ENCODE results near the gene IL5RA. TPM values are rescaled to one million over a fixed set of nuclear protein-coding genes. Genes with fewer than 3 reads are reported as not detected.

Gene IL5RA
- total and polyA plus RNA-seq, 3 experiments from 2014 or later = 0.16 to 0.73 (median 0.70) TPM

DNA sequence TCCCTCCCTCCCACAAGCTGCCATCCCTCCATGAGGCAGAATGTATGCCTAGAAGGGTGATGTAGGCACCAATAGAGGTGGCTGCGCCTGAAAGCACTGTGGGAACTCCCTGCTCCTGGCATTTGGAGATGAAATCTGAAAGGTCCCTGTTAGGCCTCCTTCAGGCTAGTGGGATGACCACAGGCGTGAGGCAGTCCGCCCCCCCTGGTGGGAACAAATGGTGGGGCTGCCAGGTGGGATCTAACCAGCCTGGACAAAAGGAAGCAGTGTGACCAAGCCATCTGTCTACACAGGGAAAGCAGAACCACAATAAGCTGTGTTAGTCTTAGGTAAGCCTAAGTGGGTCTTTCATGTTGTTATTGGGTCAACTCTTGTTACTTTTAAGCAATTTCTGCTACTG, 25.3 kb downstream of the IL5RA start:
- H3K27me3 Mint-ChIP-seq = peaks cover 1 to 6% of the 10 kb centered on the region in 2 donors
- Histone ChIP-seq H3K27me3 (ENCODE audit: insufficient read depth, low read length, poor library complexity, severe bottlenecking) (no peaks in the 10 kb centered on the region), H3K36me3 (ENCODE audit: insufficient read depth, low read length) (no peaks in the 10 kb centered on the region), H3K27ac (ENCODE audit: low read depth, low read length) (no peak overlapping the region), H3K9me3 (ENCODE audit: low read length) (no peaks in the 10 kb centered on the region), H3K4me1 (ENCODE audit: insufficient read depth, low read length) (no peaks in the 10 kb centered on the region), H3K4me3 (ENCODE audit: low read length) (no peak overlapping the region)
- no peaks in the 10 kb centered on the region for H3K36me3 Mint-ChIP-seq
- no peaks in the 10 kb centered on the region for H3K4me1 Mint-ChIP-seq
- no peaks in the 10 kb centered on the region for H3K9me3 Mint-ChIP-seq
- POLR2A ChIA-PET = no interaction called here
- CTCF ChIA-PET = no interaction called here
- no peak for DNase-seq
- H3K27ac Mint-ChIP-seq = no peak overlapping the region
- H3K4me3 Mint-ChIP-seq = no peak overlapping the region

DNA sequence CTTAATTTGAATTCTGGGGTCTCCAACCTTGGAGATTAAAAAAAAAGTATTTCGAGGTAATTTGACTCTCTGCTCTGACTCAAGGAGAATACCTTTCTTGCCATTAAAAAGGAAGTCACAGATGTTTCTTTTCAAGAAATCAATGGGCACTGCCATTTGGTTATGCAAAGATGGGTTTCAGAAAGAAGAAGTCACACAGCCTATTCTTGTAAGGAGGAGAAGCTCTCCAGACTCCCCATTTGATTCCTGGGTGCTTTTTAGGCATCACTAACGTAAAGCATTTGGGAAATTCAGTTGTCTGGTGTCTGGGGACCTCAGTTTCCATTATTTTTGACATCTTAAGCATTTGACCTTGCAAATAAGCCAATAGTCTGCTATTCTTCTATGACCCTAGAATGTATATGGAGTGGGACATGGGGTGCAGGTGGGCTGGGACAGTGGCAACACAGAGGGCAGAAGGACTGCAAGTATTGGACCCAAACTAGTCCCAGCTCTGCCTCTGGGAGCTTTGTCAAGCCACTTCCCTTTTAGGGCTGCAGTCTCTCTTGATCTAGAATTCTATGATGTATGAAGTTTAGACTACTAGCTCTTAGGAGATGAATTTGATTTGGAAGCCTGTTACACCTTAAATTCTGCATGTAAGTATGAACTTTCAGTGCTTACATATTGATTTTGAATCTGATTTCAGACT, 27.8 kb downstream of the IL5RA start:
- no peak overlapping the region for H3K4me3 ChIP-seq (ENCODE audit: low read length)
- H3K9me3 Mint-ChIP-seq = no peaks in the 10 kb centered on the region
- no peak overlapping the region for H3K27ac ChIP-seq (ENCODE audit: low read depth, low read length)
- no peaks in the 10 kb centered on the region for H3K4me1 Mint-ChIP-seq
- no peaks in the 10 kb centered on the region for H3K36me3 Mint-ChIP-seq
- peak overlapping the region in 1 of 8 donors; percentile 42 for H3K27ac Mint-ChIP-seq
- no peak for DNase-seq
- ChIA-PET CTCF (no interaction called here), POLR2A (no interaction called here)
- peaks cover 3 to 13% of the 10 kb centered on the region in 2 donors for H3K27me3 Mint-ChIP-seq
- H3K9me3 ChIP-seq (ENCODE audit: low read length) = no peaks in the 10 kb centered on the region
- no peak overlapping the region for H3K4me3 Mint-ChIP-seq
- no peaks in the 10 kb centered on the region for H3K27me3 ChIP-seq (ENCODE audit: insufficient read depth, low read length, poor library complexity, severe bottlenecking)
- H3K36me3 ChIP-seq (ENCODE audit: insufficient read depth, low read length) = no peaks in the 10 kb centered on the region
- H3K4me1 ChIP-seq (ENCODE audit: insufficient read depth, low read length) = no peaks in the 10 kb centered on the region

DNA sequence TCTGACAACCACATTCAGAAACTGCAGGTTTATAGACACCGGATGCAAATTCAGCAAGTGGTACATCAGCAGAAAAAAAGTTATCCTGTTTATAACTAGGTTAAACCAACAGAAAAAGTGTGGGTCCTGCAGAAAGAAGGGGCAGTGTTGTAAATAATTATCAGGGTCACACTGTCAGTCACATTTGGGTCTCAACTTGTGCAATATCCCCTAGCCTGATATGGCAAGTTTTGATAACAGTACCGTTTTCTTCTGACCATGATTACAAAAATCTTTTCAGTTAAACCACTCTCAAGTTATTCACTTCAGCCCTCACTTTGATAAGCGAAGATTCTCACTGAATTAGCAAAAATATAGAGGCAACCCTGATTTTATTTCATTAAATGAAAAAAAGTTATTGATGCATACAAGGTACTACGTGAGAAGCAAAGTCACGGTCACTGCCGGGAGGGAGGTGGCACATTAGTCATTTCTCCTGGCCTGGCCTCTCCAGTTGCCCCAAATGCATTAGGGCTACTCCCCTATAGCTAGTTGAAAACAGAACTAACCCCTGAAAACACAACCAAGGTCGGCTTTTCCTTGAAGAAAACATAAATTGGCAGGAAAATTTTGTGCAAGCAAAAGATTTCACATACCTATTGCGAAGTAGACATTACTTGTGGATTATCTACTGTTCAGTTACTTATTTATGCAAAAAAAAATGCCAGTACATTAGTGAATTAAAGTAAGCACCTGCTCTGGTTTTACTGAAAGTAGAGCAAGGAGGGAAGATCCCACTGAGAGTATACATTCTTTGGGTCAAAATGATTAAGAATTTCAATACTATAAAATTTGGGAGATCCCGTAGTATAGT, 28.6 kb downstream of the IL5RA start:
- Histone ChIP-seq H3K4me1 (ENCODE audit: insufficient read depth, low read length) (no peaks in the 10 kb centered on the region), H3K36me3 (ENCODE audit: insufficient read depth, low read length) (no peaks in the 10 kb centered on the region), H3K9me3 (ENCODE audit: low read length) (no peaks in the 10 kb centered on the region), H3K27me3 (ENCODE audit: insufficient read depth, low read length, poor library complexity, severe bottlenecking) (no peaks in the 10 kb centered on the region), H3K27ac (ENCODE audit: low read depth, low read length) (no peak overlapping the region), H3K4me3 (ENCODE audit: low read length) (no peak overlapping the region)
- Mint-ChIP-seq H3K4me3 (no peak overlapping the region), H3K27ac (no peak overlapping the region), H3K9me3 (no peaks in the 10 kb centered on the region), H3K4me1 (no peaks in the 10 kb centered on the region), H3K27me3 (peaks cover 3 to 13% of the 10 kb centered on the region in 2 donors), H3K36me3 (no peaks in the 10 kb centered on the region)
- ChIA-PET POLR2A (no interaction called here), CTCF (no interaction called here)
- no peak for DNase-seq

DNA sequence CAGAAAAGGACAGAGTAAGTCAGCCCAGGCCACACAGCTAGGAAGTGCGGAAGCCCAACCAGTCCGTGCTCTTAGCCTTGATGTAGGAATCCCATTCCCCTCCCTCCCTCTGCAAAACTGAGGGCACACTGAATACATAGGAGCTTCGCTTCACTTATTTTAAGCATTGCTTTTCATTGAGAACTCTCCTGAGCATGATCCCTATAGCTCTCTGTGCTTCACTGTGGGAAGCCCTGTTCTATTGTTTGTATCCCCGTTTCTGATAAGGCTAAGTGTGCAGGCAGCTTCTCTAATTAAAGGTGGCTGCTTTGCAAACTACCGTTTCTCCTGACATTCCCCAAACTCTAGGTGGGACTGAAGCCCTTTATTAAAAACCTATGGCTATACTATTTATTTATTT, 29.9 kb downstream of the IL5RA start:
- ChIA-PET POLR2A (no interaction called here), CTCF (no interaction called here)
- H3K27me3 ChIP-seq (ENCODE audit: insufficient read depth, low read length, poor library complexity, severe bottlenecking) = no peaks in the 10 kb centered on the region
- H3K9me3 ChIP-seq (ENCODE audit: low read length) = no peaks in the 10 kb centered on the region
- H3K4me3 ChIP-seq (ENCODE audit: low read length) = no peak overlapping the region
- DNase-seq = no peak
- H3K36me3 Mint-ChIP-seq = no peaks in the 10 kb centered on the region
- peak overlapping the region in 1 of 8 donors; percentile 24 for H3K27ac Mint-ChIP-seq
- no peak overlapping the region for H3K27ac ChIP-seq (ENCODE audit: low read depth, low read length)
- H3K9me3 Mint-ChIP-seq = no peaks in the 10 kb centered on the region
- H3K36me3 ChIP-seq (ENCODE audit: insufficient read depth, low read length) = no peaks in the 10 kb centered on the region
- H3K4me3 Mint-ChIP-seq = no peak overlapping the region
- peaks cover 3 to 13% of the 10 kb centered on the region in 2 donors for H3K27me3 Mint-ChIP-seq
- H3K4me1 ChIP-seq (ENCODE audit: insufficient read depth, low read length) = no peaks in the 10 kb centered on the region
- H3K4me1 Mint-ChIP-seq = no peaks in the 10 kb centered on the region

DNA sequence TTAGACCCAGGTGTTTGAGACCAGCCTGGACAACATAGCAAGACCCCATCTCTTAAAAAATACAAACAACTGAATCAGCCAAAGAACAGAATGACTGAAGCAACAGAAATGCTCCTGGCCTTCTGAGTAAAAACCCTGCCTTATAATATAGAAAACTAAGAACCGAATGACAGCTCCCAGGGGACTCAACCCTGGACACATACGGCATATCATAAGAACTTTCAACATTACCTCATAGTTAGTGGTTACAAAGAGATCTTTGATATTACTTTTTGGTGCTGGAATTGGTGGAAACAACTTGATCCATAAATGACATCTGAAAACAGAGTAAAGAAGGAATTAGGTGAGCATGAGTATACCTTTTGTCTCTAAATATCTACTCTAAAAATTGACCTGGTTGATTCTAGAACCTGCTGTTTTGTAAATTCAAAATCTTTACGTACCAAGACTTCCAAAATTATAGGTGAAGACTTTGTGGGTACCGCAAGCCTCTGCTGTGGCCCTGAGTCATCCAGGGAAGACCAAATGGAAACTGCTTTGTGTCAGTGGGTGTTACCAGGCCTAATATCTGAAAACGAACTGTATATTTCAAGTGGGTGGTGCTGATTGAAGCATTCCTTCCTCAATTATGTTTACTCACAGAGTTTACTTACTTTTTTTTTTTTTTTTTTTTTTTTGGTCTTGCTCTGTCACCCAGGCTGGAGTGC, 35.5 kb downstream of the IL5RA start:
- no peak for DNase-seq
- Mint-ChIP-seq H3K4me3 (no peak overlapping the region), H3K27ac (no peak overlapping the region), H3K36me3 (no peaks in the 10 kb centered on the region), H3K9me3 (no peaks in the 10 kb centered on the region), H3K27me3 (peaks cover 3 to 7% of the 10 kb centered on the region in 2 donors), H3K4me1 (no peaks in the 10 kb centered on the region)
- H3K27me3 ChIP-seq (ENCODE audit: insufficient read depth, low read length, poor library complexity, severe bottlenecking) = no peaks in the 10 kb centered on the region
- no peaks in the 10 kb centered on the region for H3K9me3 ChIP-seq (ENCODE audit: low read length)
- H3K27ac ChIP-seq (ENCODE audit: low read depth, low read length) = no peak overlapping the region
- ChIA-PET POLR2A (no interaction called here), CTCF (no interaction called here)
- no peaks in the 10 kb centered on the region for H3K36me3 ChIP-seq (ENCODE audit: insufficient read depth, low read length)
- no peak overlapping the region for H3K4me3 ChIP-seq (ENCODE audit: low read length)
- H3K4me1 ChIP-seq (ENCODE audit: insufficient read depth, low read length) = no peaks in the 10 kb centered on the region

DNA sequence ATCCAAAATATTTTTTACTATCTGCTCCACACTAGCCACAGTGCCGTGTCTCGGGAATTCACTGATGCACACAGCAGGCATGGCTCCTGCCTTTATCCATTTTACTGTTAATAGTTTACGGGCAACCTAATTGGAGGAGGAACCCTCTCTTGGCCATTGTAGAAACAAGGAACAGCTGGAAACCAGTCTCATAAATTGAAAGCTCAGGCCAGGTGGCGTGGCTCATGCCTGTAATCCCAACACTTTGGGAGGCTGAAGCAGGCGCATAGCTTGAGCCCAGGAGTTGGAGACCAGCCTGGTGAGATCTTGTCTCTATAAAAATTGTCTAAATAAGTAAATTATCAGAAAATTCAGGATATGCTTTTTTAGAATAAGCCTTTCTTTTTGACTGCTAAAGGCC, 39.0 kb downstream of the IL5RA start:
- CTCF ChIA-PET = no interaction called here

DNA sequence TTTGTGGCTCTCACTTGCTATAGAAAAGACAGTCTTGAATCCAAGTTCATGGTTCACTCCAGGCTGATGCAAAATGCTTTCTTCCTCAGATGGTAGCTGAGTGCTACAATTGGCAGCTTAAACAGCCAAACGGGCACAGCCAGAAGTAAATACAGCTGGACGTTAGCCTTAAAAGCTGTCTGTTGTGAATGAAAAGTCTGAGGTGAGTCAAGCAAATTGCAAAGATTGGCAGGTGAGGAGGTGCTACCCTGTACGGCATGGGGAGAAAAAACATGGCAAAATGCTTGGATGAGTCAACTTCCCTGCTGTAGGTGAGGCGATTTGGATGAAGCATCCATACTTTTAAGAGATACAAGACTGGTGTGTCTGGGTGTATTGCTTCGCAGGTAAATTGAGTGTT, 40.5 kb downstream of the IL5RA start:
- H3K27ac ChIP-seq (ENCODE audit: low read depth, low read length) = no peak overlapping the region
- ChIA-PET CTCF (no interaction called here), POLR2A (no interaction called here)
- H3K4me3 Mint-ChIP-seq = no peak overlapping the region
- H3K4me3 ChIP-seq (ENCODE audit: low read length) = no peak overlapping the region
- H3K9me3 ChIP-seq (ENCODE audit: low read length) = no peaks in the 10 kb centered on the region
- no peaks in the 10 kb centered on the region for H3K9me3 Mint-ChIP-seq
- H3K36me3 Mint-ChIP-seq = no peaks in the 10 kb centered on the region
- H3K4me1 Mint-ChIP-seq = no peaks in the 10 kb centered on the region
- no peaks in the 10 kb centered on the region for H3K4me1 ChIP-seq (ENCODE audit: insufficient read depth, low read length)
- no peaks in the 10 kb centered on the region for H3K36me3 ChIP-seq (ENCODE audit: insufficient read depth, low read length)
- DNase-seq = no peak
- no peak overlapping the region for H3K27ac Mint-ChIP-seq
- H3K27me3 ChIP-seq (ENCODE audit: insufficient read depth, low read length, poor library complexity, severe bottlenecking) = no peaks in the 10 kb centered on the region
- peaks cover 0 to 3% of the 10 kb centered on the region in 2 donors for H3K27me3 Mint-ChIP-seq

More for the DNA sequence above, 39.0 kb downstream of the IL5RA start:
- Histone ChIP-seq H3K36me3 (ENCODE audit: insufficient read depth, low read length) (no peaks in the 10 kb centered on the region), H3K27me3 (ENCODE audit: insufficient read depth, low read length, poor library complexity, severe bottlenecking) (no peaks in the 10 kb centered on the region), H3K27ac (ENCODE audit: low read depth, low read length) (no peak overlapping the region), H3K4me1 (ENCODE audit: insufficient read depth, low read length) (no peaks in the 10 kb centered on the region), H3K9me3 (ENCODE audit: low read length) (no peaks in the 10 kb centered on the region), H3K4me3 (ENCODE audit: low read length) (no peak overlapping the region)
- no peaks in the 10 kb centered on the region for H3K4me1 Mint-ChIP-seq
- H3K9me3 Mint-ChIP-seq = no peaks in the 10 kb centered on the region
- H3K4me3 Mint-ChIP-seq = no peak overlapping the region
- H3K27ac Mint-ChIP-seq = no peak overlapping the region
- POLR2A ChIA-PET = no interaction called here
- DNase-seq = no peak
- H3K27me3 Mint-ChIP-seq = peaks cover 0 to 3% of the 10 kb centered on the region in 2 donors
- H3K36me3 Mint-ChIP-seq = no peaks in the 10 kb centered on the region

DNA sequence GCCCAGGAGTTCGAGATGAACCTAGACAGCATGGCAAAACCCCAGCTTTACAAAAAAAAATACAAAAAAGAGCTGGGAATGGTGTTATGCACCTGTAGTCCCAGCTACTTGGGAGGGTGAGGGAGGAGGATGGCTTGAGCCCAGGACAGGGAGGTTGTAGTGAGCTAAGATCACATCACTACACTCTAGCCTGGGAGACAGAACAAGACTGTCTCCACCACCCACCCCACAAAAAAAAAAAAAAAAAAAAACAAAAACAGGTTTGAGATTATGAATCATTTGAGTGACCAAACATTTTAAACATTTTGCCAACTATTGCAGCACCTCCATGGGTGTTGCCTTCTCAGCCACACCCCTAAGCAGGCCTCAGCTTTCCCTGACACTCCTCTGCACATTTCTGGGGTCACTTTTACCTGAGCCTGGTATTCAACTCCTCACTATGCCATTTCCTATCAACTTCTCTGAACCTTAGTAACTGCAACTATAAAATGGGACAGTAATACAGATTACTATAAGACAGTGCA, 41.8 kb downstream of the IL5RA start:
- no peak for DNase-seq
- no peak overlapping the region for H3K27ac ChIP-seq (ENCODE audit: low read depth, low read length)
- Mint-ChIP-seq H3K9me3 (no peaks in the 10 kb centered on the region), H3K4me3 (no peak overlapping the region), H3K27ac (peak overlapping the region in 1 of 8 donors; percentile 61), H3K36me3 (no peaks in the 10 kb centered on the region), H3K27me3 (peaks cover 0 to 1% of the 10 kb centered on the region in 2 donors), H3K4me1 (no peaks in the 10 kb centered on the region)
- H3K9me3 ChIP-seq (ENCODE audit: low read length) = no peaks in the 10 kb centered on the region
- no peak overlapping the region for H3K4me3 ChIP-seq (ENCODE audit: low read length)
- ChIA-PET POLR2A (no interaction called here), CTCF (no interaction called here)
- no peaks in the 10 kb centered on the region for H3K4me1 ChIP-seq (ENCODE audit: insufficient read depth, low read length)
- no peaks in the 10 kb centered on the region for H3K36me3 ChIP-seq (ENCODE audit: insufficient read depth, low read length)
- H3K27me3 ChIP-seq (ENCODE audit: insufficient read depth, low read length, poor library complexity, severe bottlenecking) = no peaks in the 10 kb centered on the region

Data from CD8-positive, alpha-beta memory T cell (primary cell).